Measurements from ENCODE around the gene C16orf90.
"Not testable (repeated sequence)": the region's sequence is repeated elsewhere in the genome, so short reads cannot be mapped to it uniquely, and the experiment has no call there.

C16orf90 gene

DNA sequence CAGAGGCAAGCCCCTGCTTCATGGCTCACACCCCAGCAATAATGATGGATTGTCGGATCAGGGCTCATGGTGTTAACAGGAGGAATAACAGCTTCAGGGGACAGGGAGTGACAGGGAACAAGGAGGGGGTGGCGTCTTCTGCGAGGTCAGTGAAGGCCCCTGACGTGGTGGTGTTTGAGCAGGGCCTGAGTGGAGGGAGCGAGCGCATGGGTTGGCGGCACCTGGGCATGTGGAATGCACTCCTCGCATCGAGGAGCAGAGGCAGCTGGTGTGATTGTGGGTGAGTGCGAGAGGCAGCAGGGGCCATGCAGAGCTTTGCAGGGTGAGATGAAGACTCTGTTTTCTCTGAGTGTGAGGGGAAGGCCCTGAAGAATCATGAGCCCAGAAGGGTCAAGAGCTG is 38.8 kb upstream of the C16orf90 start:
- DNase-seq (ENCODE audit: low read depth) = no peak
- TF ChIP-seq CTCF (IDR thresholded peaks at IDR 0.05; ENCODE audit: control insufficient read depth, extremely low read depth, insufficient read depth) = no peak
- H3K4me3 ChIP-seq (ENCODE audit: low read depth, low read length) = no peak overlapping the region

DNA sequence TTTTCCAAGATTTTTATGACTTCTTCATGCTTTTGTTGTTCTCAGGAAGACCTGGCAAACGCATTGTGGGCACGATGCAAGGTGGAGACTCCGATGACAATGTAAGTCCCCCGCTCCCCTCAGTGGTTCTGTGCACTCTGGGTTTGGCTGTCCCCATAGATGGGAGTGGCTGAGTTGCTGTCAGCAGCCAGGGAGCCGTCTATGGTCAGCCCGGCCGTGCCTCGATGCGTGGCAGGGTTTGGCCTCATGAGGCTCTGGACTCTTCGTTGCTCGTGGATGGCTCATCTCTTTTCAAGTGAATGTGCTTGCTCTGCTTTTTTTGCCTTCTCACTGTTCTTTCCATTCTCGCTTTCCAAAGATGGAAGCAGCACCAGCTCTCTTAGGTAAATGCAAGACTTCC is 37.5 kb upstream of the C16orf90 start:
- H3K4me3 ChIP-seq (ENCODE audit: low read depth, low read length) = no peak overlapping the region
- no peak for TF ChIP-seq CTCF (IDR thresholded peaks at IDR 0.05; ENCODE audit: control insufficient read depth, extremely low read depth, insufficient read depth)
- DNase-seq (ENCODE audit: low read depth) = no peak

DNA sequence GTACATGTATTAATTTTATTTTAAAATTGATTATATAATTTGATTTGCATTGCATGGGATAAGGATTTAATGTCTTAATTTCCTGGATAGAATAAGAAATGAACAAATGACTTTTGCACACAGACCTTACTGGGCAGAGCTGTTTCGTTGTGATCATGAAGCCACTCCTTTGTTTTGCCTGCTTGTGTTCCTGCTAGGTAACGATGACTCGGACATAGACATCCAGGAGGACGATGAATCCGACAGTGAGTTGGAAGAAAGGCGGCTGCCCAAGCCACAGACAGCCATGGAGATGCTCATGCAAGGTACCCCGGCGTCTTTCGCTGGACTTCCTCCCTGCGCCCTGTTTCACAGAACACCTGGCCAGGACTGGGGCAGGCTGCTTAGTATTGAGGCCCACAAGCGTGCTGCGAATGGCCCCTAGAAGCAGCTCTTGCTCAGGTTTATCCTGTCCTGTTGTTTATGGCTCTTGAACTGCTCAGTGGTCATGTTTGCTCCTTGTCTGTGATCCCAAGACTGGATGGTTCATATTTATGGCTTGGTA is 35.2 kb upstream of the C16orf90 start:
- no peak for TF ChIP-seq CTCF (IDR thresholded peaks at IDR 0.05; ENCODE audit: control insufficient read depth, extremely low read depth, insufficient read depth)
- no peak for DNase-seq (ENCODE audit: low read depth)

GRCh38 chr16:3529175-3529574 is 33.9 kb upstream of the C16orf90 start:
- no peak for DNase-seq (ENCODE audit: low read depth)
- H3K4me3 ChIP-seq (ENCODE audit: low read depth, low read length) = no peak overlapping the region
- TF ChIP-seq CTCF (IDR thresholded peaks at IDR 0.05; ENCODE audit: control insufficient read depth, extremely low read depth, insufficient read depth) = no peak

More for the DNA sequence above, 35.2 kb upstream of the C16orf90 start:
- H3K4me3 ChIP-seq (ENCODE audit: low read depth, low read length) = no peak overlapping the region

DNA sequence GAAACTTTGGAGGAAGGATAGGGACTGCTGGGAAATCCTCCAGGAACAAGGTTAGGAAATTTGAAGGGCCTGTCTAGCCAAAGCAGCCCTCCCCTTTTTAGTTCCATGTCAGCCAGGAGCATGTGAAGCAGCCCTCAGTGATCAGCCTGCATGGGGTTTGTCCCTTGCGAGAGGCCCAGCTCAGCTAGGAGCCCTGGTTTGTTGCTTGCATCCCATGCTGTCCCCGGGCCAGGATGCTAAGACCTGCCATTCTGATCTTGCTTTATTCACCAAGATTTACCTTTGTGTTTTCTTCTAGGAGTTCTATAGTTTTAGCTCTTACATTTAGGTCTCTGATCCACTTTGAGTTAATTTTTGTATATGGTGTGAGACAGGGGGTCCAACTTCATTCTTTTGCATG is 33.1 kb upstream of the C16orf90 start:
- no peak for TF ChIP-seq CTCF (IDR thresholded peaks at IDR 0.05; ENCODE audit: control insufficient read depth, extremely low read depth, insufficient read depth)
- no peak for DNase-seq (ENCODE audit: low read depth)
- no peak overlapping the region for H3K4me3 ChIP-seq (ENCODE audit: low read depth, low read length)

- not testable (repeated sequence) for H3K4me3 ChIP-seq (ENCODE audit: low read depth, low read length)
- peak; percentile 72 for TF ChIP-seq CTCF (IDR thresholded peaks at IDR 0.05; ENCODE audit: control insufficient read depth, extremely low read depth, insufficient read depth)
- DNase-seq (ENCODE audit: low read depth) = peak; percentile 58
These were observed 32.0 kb upstream of the C16orf90 start for GRCh38 chr16:3527216-3527829.

GRCh38 chr16:3525951-3526350 is 30.7 kb upstream of the C16orf90 start:
- H3K4me3 ChIP-seq (ENCODE audit: low read depth, low read length) = no peak overlapping the region
- no peak for TF ChIP-seq CTCF (IDR thresholded peaks at IDR 0.05; ENCODE audit: control insufficient read depth, extremely low read depth, insufficient read depth)
- DNase-seq (ENCODE audit: low read depth) = no peak
